GM12878 (cell line): ENCODE measurements around the gene GALNT9. TPM values are rescaled to one million over a fixed set of nuclear protein-coding genes. Genes with fewer than 3 reads are reported as not detected.

Experiments used
- ATAC-seq: fragments of 200-7000 bp; cut with Tn5 transposase; 3 replicates; pipeline ENCODE4 v1.9.1; 2020; ENCODE audit warnings: mild to moderate bottlenecking, moderate library complexity
- BruUV-seq: library from RNA; stranded (reverse); fragments of 400-500 nt; replicated peaks from 2 replicates; lab custom pipeline; 2021; lab: Mats Ljungman, UMichigan
- CTCF ChIA-PET: fragments of 300-600 bp; sonication (Branson Sonifier 250); formaldehyde crosslinking; extraction: SDS; loops from one replicate; lab custom pipeline; 2021; ENCODE audit warnings: inconsistent platforms; lab: Yijun Ruan, JAX
- POLR2A ChIA-PET: fragments of 350-600 bp; formaldehyde crosslinking; extraction: SDS; loops from one replicate; lab custom pipeline; 2021; ENCODE audit warnings: inconsistent platforms; lab: Charles Lee
- RAD21 ChIA-PET: fragments of 300-600 bp; sonication (Branson Sonifier 250); formaldehyde crosslinking; loops from one replicate; lab custom pipeline; 2023; ENCODE audit warnings: antibody characterized with exemption; ENCODE audit not compliant: unreplicated experiment; lab: Charles Lee
- SMC1A ChIA-PET: fragments of 300-600 bp; sonication (Branson Sonifier 250); formaldehyde crosslinking; loops from one replicate; lab custom pipeline; 2023; ENCODE audit not compliant: unreplicated experiment, uncharacterized antibody; lab: Charles Lee
- DNase-seq: peaks from one replicate; pipeline ENCODE4 v3.0.0-alpha.2; 2011; ENCODE audit warnings: low read depth, low spot score
- FAIRE-seq: peaks from 3 replicates; lab custom pipeline; 2011; peaks lifted over from hg19 to GRCh38; lab: Jason Lieb, UNC
- H2AFZ ChIP-seq: 2 replicates; pipeline ENCODE4 v1.6.0; 2011; ENCODE audit warnings: low read depth, low read length, control low read depth; ENCODE audit not compliant: control insufficient read depth
- H3K27ac ChIP-seq: 2 replicates; pipeline ENCODE4 v1.5.1; 2011; ENCODE audit warnings: control low read depth; ENCODE audit not compliant: control insufficient read depth, insufficient read depth
- H3K27me3 ChIP-seq, 2 experiments: replicated peaks in 1 of 2; 2 replicates each; pipeline versions ENCODE4 v1.6.0 to v1.6.1; 2011; ENCODE audit warnings: low read length in 1 of 2; ENCODE audit not compliant: control insufficient read depth in 2 of 2, insufficient read depth in 2 of 2
- H3K36me3 ChIP-seq, 2 experiments: 2 replicates each; pipeline ENCODE4 v1.5.1; 2011; ENCODE audit warnings: low read length in 1 of 2; ENCODE audit not compliant: control insufficient read depth in 2 of 2, insufficient read depth in 2 of 2
- H3K4me1 ChIP-seq: 2 replicates; pipeline ENCODE4 v1.6.1; 2011; ENCODE audit warnings: mild to moderate bottlenecking, low read length, moderate library complexity, mixed read lengths; ENCODE audit not compliant: control insufficient read depth, insufficient read depth
- H3K4me2 ChIP-seq: 2 replicates; pipeline ENCODE4 v1.6.0; 2011; ENCODE audit warnings: control low read depth; ENCODE audit not compliant: control insufficient read depth, insufficient read depth
- H3K4me3 ChIP-seq: fragments of 200-600 bp; sonication (generic); 2 replicates; pipeline ENCODE4 v1.5.1; 2016
- H3K79me2 ChIP-seq: 2 replicates; pipeline ENCODE4 v1.6.0; 2011; ENCODE audit warnings: low read length; ENCODE audit not compliant: control insufficient read depth, insufficient read depth
- H3K9ac ChIP-seq: 2 replicates; pipeline ENCODE4 v1.8.0; 2011; ENCODE audit warnings: low read length, control low read depth, mixed read lengths; ENCODE audit not compliant: control insufficient read depth, insufficient read depth
- H3K9me3 ChIP-seq: replicated peaks from 3 replicates; pipeline ENCODE4 v1.5.1; 2011; ENCODE audit warnings: mild to moderate bottlenecking, low read length; ENCODE audit not compliant: control insufficient read depth, insufficient read depth
- H4K20me1 ChIP-seq: 2 replicates; pipeline ENCODE4 v1.6.0; 2011; ENCODE audit not compliant: control insufficient read depth, insufficient read depth
- CBFB ChIP-seq: IDR thresholded peaks from 2 replicates; pipeline ENCODE4 v1.6.1; 2016; ENCODE audit warnings: antibody characterized with exemption, low read depth
- EGR1 ChIP-seq, 2 experiments: IDR thresholded peaks; 1 replicate in 1 of 2; 2 replicates in 1 of 2; pipeline ENCODE4 v1.6.1; 2011 to 2012; ENCODE audit warnings: low read depth in 2 of 2, low read length in 2 of 2, borderline replicate concordance in 1 of 2, mild to moderate bottlenecking in 1 of 2, moderate library complexity in 1 of 2
- MTA2 ChIP-seq: fragments of 450-650 bp; IDR thresholded peaks from 2 replicates; pipeline ENCODE4 v1.6.1; 2016; ENCODE audit warnings: low read depth, mild to moderate bottlenecking, moderate library complexity
- RCOR1 ChIP-seq: conservative IDR thresholded peaks from 2 replicates; pipeline ENCODE4 v1.6.1; 2012; ENCODE audit warnings: low read depth, low read length, improper control_type of control experiment
- ZNF207 ChIP-seq: fragments of 450-650 bp; IDR thresholded peaks from 2 replicates; pipeline ENCODE4 v1.6.1; 2014; ENCODE audit warnings: antibody characterized with exemption, mild to moderate bottlenecking, borderline replicate concordance
- WGBS: methylation state at CpG from one replicate; pipeline ENCODE4 v1.1.6; 2016; ENCODE audit warnings: low lambda C conversion rate; ENCODE audit not compliant: insufficient replicate concordance, insufficient coverage; ENCODE audit errors: missing lambda C conversion rate; 5-methylcytosine and 5-hydroxymethylcytosine counted together
- in situ Hi-C: fragments of 300-500 bp; cut with MboI; formaldehyde crosslinking; loops from 9 replicates; pipeline ENCODE4 v1.14.3; 2018; ENCODE audit warnings: mixed read lengths
- intact Hi-C: fragments of 100-400 bp; cut with micrococcal nuclease; formaldehyde crosslinking; loops from one replicate; pipeline ENCODE4 v1.14.2; 2022; ENCODE audit not compliant: unreplicated experiment
- polyA plus RNA-seq, 11 experiments: library from polyadenylated mRNA; depleted of rRNA in 4 of 11; unstranded in 6 of 11; stranded (reverse) in 5 of 11; fragments of >200 nt; fragmentation: Nextera tagmentation in 4 of 11; fragmentation: Illumina TruSeq in 1 of 11; extraction: Ambion mirVana in 4 of 11; extraction: Trizol in 1 of 11; gene quantifications; 1 replicate in 1 of 11; 2 replicates in 10 of 11; pipeline versions ENCODE4 v1.2.1 to v1.2.3, GENCODE V29; 2011 to 2016; ENCODE audit warnings: inconsistent platforms in 2 of 11, missing spikeins in 2 of 11, low read depth in 1 of 11
- total RNA-seq, 4 experiments: library from RNA; depleted of rRNA in 3 of 4; stranded (reverse); fragments of >200 nt in 3 of 4; fragmentation: Illumina TruSeq in 1 of 4; extraction: Trizol in 1 of 4; gene quantifications; 2 replicates each; pipeline versions ENCODE4 v1.2.1 to v1.2.3, GENCODE V29; 2013 to 2021
- TF ChIP-seq, protein P1 (sequence below): IDR thresholded peaks from 2 replicates; pipeline ENCODE4 v1.6.1; 2011; ENCODE audit warnings: borderline replicate concordance, low read depth, mild to moderate bottlenecking, moderate library complexity, low read length; ENCODE audit not compliant: insufficient read depth, poor library complexity, severe bottlenecking
- TF ChIP-seq, protein P2 (sequence below): IDR thresholded peaks from 2 replicates; pipeline ENCODE4 v1.6.1; 2012; ENCODE audit warnings: low read depth, low read length, improper control_type of control experiment

The GALNT9 gene
- total and polyA plus RNA-seq, 10 of the 15 experiments (the other 5 are each of a cell fraction or from before 2014, with no cell fraction given), result 0.04 TPM; not detected in 9

GRCh38 chr12:132196873-132197390 is 132.5 kb downstream of the GALNT9 start:
- H3K4me3 ChIP-seq, result no peak overlapping the region
- H3K79me2 ChIP-seq, result no peaks in the 10 kb centered on the region
- BruUV-seq, result no TSS peak
- no peak for FAIRE-seq
- ChIA-PET SMC1A (no interaction called here), CTCF (no interaction called here), POLR2A (no interaction called here), RAD21 (no interaction called here)
- DNase-seq, result no peak
- WGBS, result 53% methylated on average over 22 of the region's 22 CpGs
- no peaks in the 10 kb centered on the region for H3K27me3 ChIP-seq
- no peak overlapping the region for H3K9ac ChIP-seq
- H2AFZ ChIP-seq, result no peak overlapping the region
- no peak for ATAC-seq
- no peak for TF ChIP-seq RCOR1
- no peak for TF ChIP-seq MTA2
- no peak for TF ChIP-seq ZNF207
- TF ChIP-seq, protein P1, sequence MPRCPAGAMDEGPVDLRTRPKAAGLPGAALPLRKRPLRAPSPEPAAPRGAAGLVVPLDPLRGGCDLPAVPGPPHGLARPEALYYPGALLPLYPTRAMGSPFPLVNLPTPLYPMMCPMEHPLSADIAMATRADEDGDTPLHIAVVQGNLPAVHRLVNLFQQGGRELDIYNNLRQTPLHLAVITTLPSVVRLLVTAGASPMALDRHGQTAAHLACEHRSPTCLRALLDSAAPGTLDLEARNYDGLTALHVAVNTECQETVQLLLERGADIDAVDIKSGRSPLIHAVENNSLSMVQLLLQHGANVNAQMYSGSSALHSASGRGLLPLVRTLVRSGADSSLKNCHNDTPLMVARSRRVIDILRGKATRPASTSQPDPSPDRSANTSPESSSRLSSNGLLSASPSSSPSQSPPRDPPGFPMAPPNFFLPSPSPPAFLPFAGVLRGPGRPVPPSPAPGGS, result no peak
- TF ChIP-seq CBFB, result no peak
- no peak for TF ChIP-seq EGR1 (IDR thresholded peaks at IDR 0.05; ENCODE audit: borderline replicate concordance in 1 of 2, low read depth in 2 of 2, low read length in 2 of 2)
- TF ChIP-seq, protein P2, sequence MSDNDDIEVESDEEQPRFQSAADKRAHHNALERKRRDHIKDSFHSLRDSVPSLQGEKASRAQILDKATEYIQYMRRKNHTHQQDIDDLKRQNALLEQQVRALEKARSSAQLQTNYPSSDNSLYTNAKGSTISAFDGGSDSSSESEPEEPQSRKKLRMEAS, result no peak
- H3K4me1 ChIP-seq, result no peaks in the 10 kb centered on the region
- H3K4me2 ChIP-seq, result no peak overlapping the region
- H4K20me1 ChIP-seq, result no peaks in the 10 kb centered on the region
- in situ Hi-C loops (no loop called here), intact Hi-C loops (no loop called here)
- H3K9me3 ChIP-seq, result peaks cover 2% of the 10 kb centered on the region; the same call in 2 of the 3 replicates
- no peaks in the 10 kb centered on the region for H3K36me3 ChIP-seq
- no peak overlapping the region for H3K27ac ChIP-seq
